Measurements from ENCODE around the gene LITAFD.

Gene LITAFD

DNA sequence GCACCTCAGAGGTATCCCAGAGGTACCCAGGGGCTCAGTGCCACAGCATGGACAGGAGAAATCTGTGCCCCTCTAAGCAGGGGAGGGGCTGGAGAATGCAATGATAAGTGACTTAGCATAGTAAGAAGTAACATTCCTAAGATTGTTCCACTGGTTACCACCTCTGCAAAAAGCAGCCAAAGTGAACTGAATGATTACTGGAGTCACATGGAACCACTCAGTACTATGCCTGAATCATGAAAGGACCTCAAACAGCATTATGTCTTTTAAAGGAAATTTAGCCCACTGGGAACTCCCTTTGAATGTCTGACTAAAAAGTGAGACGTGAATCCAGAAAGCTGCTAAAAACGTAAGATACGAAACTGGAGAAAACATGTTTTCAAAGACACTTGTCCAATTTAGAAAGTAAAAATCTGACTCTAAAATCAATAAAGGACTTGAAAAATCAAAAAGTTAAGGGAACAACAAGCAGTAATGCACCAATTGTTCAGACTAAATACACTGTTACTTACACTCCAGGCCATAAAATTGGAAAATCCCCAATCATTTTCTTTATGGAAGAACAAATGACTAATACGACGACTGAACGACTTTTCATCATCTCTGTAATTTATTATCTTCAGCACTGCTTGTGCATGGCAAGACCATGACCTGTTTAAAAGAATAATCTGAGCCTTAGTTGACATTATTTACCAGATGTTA is 38.6 kb downstream of the LITAFD start:
- no peak for DNase-seq (ENCODE audit: low read depth in 2 of 2)

DNA sequence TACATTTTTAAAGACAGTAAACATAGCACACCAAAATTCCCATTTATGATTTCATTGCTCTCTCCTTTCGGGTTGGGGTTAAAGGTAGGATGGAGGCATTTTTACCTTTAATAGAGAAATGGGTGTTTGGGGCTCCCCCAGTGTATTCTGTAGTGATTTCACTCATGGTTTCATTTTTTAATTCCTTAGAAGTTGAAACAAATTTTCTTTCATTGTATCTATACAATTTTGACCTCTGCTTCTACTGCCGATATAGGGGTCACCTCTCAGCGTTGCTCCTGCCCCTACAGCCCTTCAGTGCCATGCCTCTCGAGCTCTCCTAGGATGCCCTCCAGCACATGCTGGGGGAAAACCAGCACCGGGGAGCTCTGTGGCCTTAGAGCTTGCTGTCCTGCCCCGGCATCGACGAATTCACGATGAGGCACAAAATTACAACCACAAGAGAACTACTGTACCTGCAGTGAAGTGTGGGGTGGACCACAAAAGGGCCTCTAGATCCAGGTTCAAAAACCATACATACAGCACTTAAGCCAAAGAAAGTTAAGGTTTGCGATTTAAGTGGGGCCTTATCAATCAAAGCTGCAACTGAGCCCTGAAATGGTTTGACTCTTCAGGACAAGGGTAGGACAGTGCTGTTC is 39.3 kb downstream of the LITAFD start:
- no peak for DNase-seq (ENCODE audit: low read depth in 2 of 2)

DNA sequence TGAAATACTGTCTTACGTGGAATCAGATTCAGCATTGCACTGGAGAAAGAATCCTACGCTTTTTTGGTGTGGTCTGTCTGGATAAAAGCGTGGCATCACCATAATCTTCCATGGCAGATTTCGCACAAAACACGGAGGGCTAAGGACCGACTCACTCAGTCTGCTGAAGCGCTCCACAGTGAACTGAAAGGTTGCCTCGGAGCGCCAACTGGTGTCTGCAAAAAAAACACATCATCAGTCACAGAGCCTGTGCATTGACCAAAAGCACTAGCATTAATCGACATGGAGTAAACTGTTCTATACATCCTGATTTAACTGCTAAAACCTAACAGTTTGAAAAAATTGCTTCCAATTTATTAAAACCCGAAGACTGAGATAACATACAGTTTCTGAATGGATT is 41.0 kb downstream of the LITAFD start:
- DNase-seq (ENCODE audit: low read depth in 2 of 2), result no peak

DNA sequence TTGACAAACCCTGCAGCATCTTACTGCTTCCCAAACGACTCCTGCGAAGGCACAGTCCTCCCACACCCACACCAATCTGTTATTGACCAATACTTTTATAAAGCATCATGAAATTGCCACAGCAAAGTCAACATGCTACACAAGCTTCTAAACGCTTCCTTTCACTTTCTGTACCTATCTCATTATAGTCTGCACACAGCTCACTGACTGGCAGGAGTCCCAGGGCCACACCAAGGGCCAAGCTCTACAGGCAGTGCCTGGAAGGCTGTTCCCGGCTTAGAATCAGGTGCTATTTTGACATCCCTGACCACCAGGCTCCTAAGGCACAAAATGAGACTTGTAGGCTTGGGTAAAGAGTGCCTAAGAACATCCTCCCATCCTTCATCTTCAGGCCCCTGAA is 42.1 kb downstream of the LITAFD start:
- DNase-seq (ENCODE audit: low read depth in 2 of 2), result no peak

DNA sequence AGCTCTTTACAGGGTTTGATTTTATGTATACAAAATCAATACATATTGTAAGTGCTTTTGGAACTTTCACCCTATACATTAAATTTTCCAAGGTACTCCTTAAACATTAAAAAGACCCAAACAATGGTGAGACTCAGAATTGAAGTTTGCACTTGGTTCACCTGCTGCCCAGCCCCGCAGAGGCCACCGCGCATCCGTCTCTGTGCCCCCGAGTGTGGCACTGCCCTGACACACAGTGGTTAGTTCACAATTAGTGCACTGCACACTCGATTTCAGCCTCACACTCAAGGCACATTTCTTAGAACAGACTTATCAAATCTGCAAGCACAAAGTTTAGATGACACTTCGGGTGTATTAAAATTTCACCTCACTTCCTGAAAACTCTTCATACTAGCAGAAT is 43.3 kb downstream of the LITAFD start:
- DNase-seq (ENCODE audit: low read depth in 2 of 2), result no peak

DNA sequence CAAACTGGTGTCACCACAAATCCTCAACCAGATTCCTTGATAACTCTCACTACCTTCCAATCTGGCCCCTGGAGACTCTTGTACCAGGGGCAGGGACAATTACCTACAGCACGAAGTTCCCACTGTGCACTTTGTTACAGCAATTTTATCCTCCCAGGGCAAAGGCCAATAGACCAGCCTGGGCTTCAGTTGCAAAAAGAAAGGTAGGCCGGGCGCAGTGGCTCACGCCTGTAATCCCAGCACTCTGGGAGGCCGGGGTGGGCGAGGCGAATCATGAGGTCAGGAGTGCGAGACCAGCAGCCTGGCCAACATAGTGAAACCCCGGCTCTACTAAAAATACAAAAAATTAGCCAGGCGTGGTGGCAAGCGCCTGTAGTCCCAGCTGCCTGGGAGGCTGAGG is 44.7 kb downstream of the LITAFD start:
- DNase-seq (ENCODE audit: low read depth in 2 of 2), result no peak

DNA sequence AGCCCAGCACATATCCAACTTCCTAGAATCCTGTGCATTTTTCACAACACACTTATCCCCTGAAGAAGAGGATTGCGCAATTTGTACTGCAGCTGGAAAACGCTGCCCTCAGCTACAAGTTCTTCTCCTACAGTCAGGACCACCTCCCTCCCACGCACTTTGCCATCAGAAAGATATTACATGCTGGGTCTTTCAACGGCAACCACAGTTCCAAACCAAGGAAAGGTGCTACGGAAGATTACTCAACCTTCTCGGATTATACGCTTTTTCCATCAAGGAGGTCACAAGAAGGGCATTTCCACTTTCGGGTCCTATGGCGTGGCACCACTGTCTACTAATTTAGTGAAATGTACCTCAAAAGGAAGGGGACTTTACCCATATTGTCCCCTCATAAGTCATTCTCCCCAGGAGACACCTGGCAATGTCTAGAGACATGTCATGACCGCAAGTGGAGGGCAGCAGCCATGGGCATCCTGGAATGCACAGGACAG is 46.4 kb downstream of the LITAFD start:
- peak; percentile 32 to 48 for DNase-seq (ENCODE audit: low read depth in 2 of 2)

DNA sequence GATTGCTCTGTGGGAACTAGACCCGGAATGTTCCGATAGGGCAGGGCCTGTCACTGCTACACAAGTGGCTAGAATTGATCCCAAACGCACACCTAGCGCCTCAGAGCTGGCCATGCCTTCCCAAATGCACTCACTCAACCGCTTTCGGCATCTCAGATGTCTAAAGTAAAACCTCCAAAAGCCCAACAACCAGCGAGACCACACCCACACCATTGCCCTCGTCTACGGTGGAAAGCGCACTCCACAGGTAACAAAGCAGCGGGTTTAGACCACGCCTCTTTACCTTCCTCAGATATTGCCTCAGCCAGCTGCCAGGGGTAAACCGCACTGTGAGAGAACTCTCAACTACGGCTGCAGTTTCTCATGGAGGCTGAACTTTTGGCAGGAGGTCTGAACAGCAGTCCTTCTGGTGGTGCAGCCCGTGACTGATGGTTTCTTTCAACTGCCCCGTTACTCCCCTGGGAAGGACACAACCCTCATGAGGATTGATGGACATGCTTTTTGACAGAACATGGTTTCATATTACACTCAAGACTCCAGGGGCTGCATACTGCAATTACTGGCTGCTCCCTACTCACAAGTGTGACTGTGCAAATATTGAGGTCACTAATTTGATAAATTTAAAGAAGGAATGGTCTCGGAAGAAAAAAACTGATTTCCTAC is 47.1 kb downstream of the LITAFD start:
- no peak for DNase-seq (ENCODE audit: low read depth in 2 of 2)

DNA sequence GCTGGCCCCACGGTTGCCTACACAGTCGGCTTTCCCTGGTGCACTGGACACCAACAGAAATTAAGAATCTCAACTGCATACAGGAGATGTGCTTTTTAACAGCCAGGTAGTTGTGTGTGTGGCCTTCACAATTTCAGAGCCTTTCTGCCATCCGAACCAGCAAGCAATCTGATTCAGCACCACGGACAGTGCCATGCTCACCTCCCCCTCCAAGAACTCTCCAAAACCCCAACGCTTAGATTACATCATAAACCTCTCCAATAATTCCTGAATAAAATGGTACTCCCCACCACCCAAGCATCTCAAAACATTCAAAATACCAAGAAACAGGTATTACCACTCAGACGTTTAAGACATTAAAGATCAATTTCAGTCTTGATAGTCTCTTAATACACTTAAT is 49.7 kb downstream of the LITAFD start:
- DNase-seq (ENCODE audit: low read depth in 2 of 2), result no peak

DNA sequence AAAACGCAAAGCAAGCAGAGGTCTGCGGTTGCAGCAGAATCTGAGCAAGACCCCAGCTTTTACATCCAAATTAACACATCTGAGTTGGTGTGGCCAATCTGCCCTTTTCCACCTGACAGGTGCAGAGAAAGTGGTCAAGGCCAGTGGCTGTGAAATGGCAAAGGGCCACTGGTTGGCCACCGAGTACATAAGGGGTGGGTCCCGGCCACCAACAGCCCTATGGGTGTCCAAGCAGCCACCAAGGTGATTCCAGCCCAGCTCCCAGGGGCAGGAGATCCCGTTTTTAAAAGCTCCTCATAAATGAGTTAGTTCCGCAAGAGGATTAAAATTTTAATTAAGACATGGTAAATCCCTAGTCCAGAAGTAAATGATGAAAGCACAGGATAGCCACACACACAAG is 52.5 kb downstream of the LITAFD start:
- no peak for DNase-seq (ENCODE audit: low read depth in 2 of 2)
